Tibial artery (tissue), 4 donors: ENCODE data around the gene PHKB.

ENCODE experiments used
- DNase-seq, 2 donors: peaks; one replicate each; pipeline ENCODE4 v3.0.0-alpha.2; 2019
- H3K27ac ChIP-seq, 2 donors: fragments of 200-600 bp; sonication (generic) in 1 of 2; 1 replicate in 1 of 2; 2 replicates in 1 of 2; pipeline ENCODE4 v1.5.1; 2018 to 2019; ENCODE audit warnings: mild to moderate bottlenecking in 1 of 2
- H3K27me3 ChIP-seq, 2 donors: fragments of 200-600 bp; sonication (generic) in 1 of 2; one replicate each; pipeline versions ENCODE4 v1.5.1 to v1.6.0; 2016 to 2019
- H3K36me3 ChIP-seq, 3 donors: fragments of 200-600 bp; sonication (generic) in 2 of 3; one replicate each; pipeline ENCODE4 v1.5.1; 2016 to 2019; ENCODE audit warnings: mild to moderate bottlenecking in 2 of 3
- H3K4me1 ChIP-seq, 4 donors: fragments of 200-600 bp; sonication (generic) in 2 of 4; 1 replicate in 3 of 4; 2 replicates in 1 of 4; pipeline ENCODE4 v1.5.1; 2016 to 2019
- H3K4me3 ChIP-seq, 2 donors: fragments of 200-600 bp; sonication (generic) in 1 of 2; 1 replicate in 1 of 2; 2 replicates in 1 of 2; pipeline ENCODE4 v1.5.1; 2018 to 2019; ENCODE audit warnings: mild to moderate bottlenecking in 2 of 2
- H3K9me3 ChIP-seq, 3 donors: fragments of 200-600 bp; sonication (generic) in 1 of 3; one replicate each; pipeline ENCODE4 v1.5.1; 2016 to 2019
- intact Hi-C: fragments of 100-400 bp; cut with DNase I; formaldehyde crosslinking; loops from one replicate; pipeline ENCODE4 v1.15.0; 2023; ENCODE audit warnings: low total_unique reads
- TF ChIP-seq, protein P1 (sequence below), 2 experiments: fragments of 200-600 bp in 1 of 2; fragments of 450-650 bp in 1 of 2; IDR thresholded peaks; one replicate each; pipeline ENCODE4 v1.5.1; 2017 to 2019; ENCODE audit warnings: antibody characterized with exemption in 2 of 2, mild to moderate bottlenecking in 1 of 2, moderate library complexity in 1 of 2

PHKB gene

GRCh38 chr16:47481698-47482374 is 20.7 kb downstream of the PHKB start:
- TF ChIP-seq, protein P1, sequence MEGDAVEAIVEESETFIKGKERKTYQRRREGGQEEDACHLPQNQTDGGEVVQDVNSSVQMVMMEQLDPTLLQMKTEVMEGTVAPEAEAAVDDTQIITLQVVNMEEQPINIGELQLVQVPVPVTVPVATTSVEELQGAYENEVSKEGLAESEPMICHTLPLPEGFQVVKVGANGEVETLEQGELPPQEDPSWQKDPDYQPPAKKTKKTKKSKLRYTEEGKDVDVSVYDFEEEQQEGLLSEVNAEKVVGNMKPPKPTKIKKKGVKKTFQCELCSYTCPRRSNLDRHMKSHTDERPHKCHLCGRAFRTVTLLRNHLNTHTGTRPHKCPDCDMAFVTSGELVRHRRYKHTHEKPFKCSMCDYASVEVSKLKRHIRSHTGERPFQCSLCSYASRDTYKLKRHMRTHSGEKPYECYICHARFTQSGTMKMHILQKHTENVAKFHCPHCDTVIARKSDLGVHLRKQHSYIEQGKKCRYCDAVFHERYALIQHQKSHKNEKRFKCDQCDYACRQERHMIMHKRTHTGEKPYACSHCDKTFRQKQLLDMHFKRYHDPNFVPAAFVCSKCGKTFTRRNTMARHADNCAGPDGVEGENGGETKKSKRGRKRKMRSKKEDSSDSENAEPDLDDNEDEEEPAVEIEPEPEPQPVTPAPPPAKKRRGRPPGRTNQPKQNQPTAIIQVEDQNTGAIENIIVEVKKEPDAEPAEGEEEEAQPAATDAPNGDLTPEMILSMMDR (IDR thresholded peaks at IDR 0.05), result no peak
- H3K4me3 ChIP-seq, result no peak overlapping the region
- no peak overlapping the region for H3K27ac ChIP-seq
- H3K36me3 ChIP-seq, result no peaks in the 10 kb centered on the region
- H3K27me3 ChIP-seq, result no peaks in the 10 kb centered on the region
- H3K4me1 ChIP-seq, result peaks cover 0 to 21% (median 0%) of the 10 kb centered on the region in 4 donors
- DNase-seq, result no peak
- H3K9me3 ChIP-seq, result no peaks in the 10 kb centered on the region
- intact Hi-C loops, result no loop called here

GRCh38 chr16:47483616-47484015 is 22.5 kb downstream of the PHKB start:
- Histone ChIP-seq H3K36me3 (peaks cover 0 to 5% (median 0%) of the 10 kb centered on the region in 3 donors), H3K27me3 (no peaks in the 10 kb centered on the region), H3K4me3 (no peak overlapping the region), H3K4me1 (peaks cover 0 to 20% (median 0%) of the 10 kb centered on the region in 4 donors), H3K9me3 (no peaks in the 10 kb centered on the region), H3K27ac (no peak overlapping the region)
- DNase-seq, result no peak
- TF ChIP-seq, protein P1 (IDR thresholded peaks at IDR 0.05), result no peak
- intact Hi-C loops, result no loop called here

DNA sequence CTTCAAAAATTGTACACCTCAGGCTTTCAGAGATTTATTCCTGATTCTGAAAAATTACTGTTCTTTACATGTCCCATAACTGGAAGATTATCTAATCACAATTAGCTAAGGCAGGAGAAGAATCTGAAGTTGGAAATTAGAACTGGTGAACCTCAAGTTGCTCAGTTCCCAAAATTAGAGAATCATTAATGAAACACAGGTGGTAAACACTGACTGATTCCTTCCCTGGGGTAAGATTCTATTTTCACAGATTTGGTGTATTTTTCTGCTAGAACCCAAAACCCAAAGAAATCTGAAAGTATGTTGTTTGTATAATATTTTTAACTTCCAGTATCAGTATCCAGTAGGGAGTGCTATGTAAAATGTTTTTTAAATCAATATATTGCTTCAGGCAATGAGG is 25.7 kb downstream of the PHKB start:
- intact Hi-C loops, result no loop called here
- Histone ChIP-seq H3K36me3 (peaks cover 0 to 5% (median 3%) of the 10 kb centered on the region in 3 donors), H3K9me3 (peaks cover 0 to 8% (median 0%) of the 10 kb centered on the region in 3 donors), H3K27me3 (no peaks in the 10 kb centered on the region), H3K27ac (no peak overlapping the region), H3K4me1 (peaks cover 0 to 16% (median 2%) of the 10 kb centered on the region in 4 donors), H3K4me3 (no peak overlapping the region)
- TF ChIP-seq, protein P1 (IDR thresholded peaks at IDR 0.05), result no peak
- DNase-seq, result no peak

GRCh38 chr16:47488051-47488450 is 26.9 kb downstream of the PHKB start:
- Histone ChIP-seq H3K9me3 (peaks cover 0 to 8% (median 0%) of the 10 kb centered on the region in 3 donors), H3K27me3 (no peaks in the 10 kb centered on the region), H3K36me3 (peaks cover 0 to 5% (median 3%) of the 10 kb centered on the region in 3 donors), H3K4me3 (no peak overlapping the region), H3K27ac (no peak overlapping the region), H3K4me1 (peaks cover 0 to 26% (median 8%) of the 10 kb centered on the region in 4 donors)
- intact Hi-C loops, result no loop called here
- TF ChIP-seq, protein P1 (IDR thresholded peaks at IDR 0.05), result no peak
- no peak for DNase-seq

GRCh38 chr16:47490471-47490870 is 29.3 kb downstream of the PHKB start:
- H3K4me3 ChIP-seq, result no peak overlapping the region
- TF ChIP-seq, protein P1 (IDR thresholded peaks at IDR 0.05), result no peak
- H3K27me3 ChIP-seq, result no peaks in the 10 kb centered on the region
- no peak overlapping the region for H3K27ac ChIP-seq
- peaks cover 0 to 8% (median 0%) of the 10 kb centered on the region in 3 donors for H3K9me3 ChIP-seq
- no peak for DNase-seq
- H3K36me3 ChIP-seq, result peaks cover 0 to 5% (median 3%) of the 10 kb centered on the region in 3 donors
- intact Hi-C loops, result no loop called here
- H3K4me1 ChIP-seq, result peaks cover 0 to 31% (median 17%) of the 10 kb centered on the region in 4 donors
